ENCODE measurements around the gene C1QA. TPM values are rescaled to one million over a fixed set of nuclear protein-coding genes. Genes with fewer than 3 reads are reported as not detected.

The C1QA gene
- total RNA-seq, 1 experiment from 2014 or later: not detected

- H3K36me3 ChIP-seq (ENCODE audit: low read depth, low read length): no peaks in the 10 kb centered on the region
- H3K27ac ChIP-seq (ENCODE audit: low read length): no peak overlapping the region
- H3K9me2 ChIP-seq (replicated peaks; ENCODE audit: low read length): no peaks in the 10 kb centered on the region
- H3K4me2 ChIP-seq (ENCODE audit: low read length): no peak overlapping the region
- H3K9ac ChIP-seq (ENCODE audit: low read length): no peak overlapping the region
- POLR2A ChIA-PET (ENCODE audit: unreplicated experiment): no interaction called here
- no peak overlapping the region for H2AFZ ChIP-seq (ENCODE audit: low read length)
- no peaks in the 10 kb centered on the region for H3F3A ChIP-seq (ENCODE audit: low read length, unreplicated experiment)
- H3K79me2 ChIP-seq (ENCODE audit: low read length): no peaks in the 10 kb centered on the region
- peaks cover 38% of the 10 kb centered on the region for H3K27me3 ChIP-seq (ENCODE audit: low read length)
- CTCF ChIA-PET: no interaction called here
- DNase-seq (no peak), ATAC-seq (no peak)
- H3K4me3 ChIP-seq (ENCODE audit: low read length): no peak overlapping the region
- no peaks in the 10 kb centered on the region for H3K9me3 ChIP-seq (ENCODE audit: low read length)
- TF ChIP-seq EZH2 (IDR thresholded peaks at IDR 0.05; ENCODE audit: low read length, unreplicated experiment) (no peak), CTCF (conservative IDR thresholded peaks at IDR 0.05; ENCODE audit: low read depth, low read length) (no peak), EZH2phosphoT487 (IDR thresholded peaks at IDR 0.05; ENCODE audit: borderline replicate concordance, low read length) (no peak)
- no peaks in the 10 kb centered on the region for H3K4me1 ChIP-seq (ENCODE audit: insufficient read depth, low read length)
- intact Hi-C loops (cut with micrococcal nuclease): no loop called here
- no peaks in the 10 kb centered on the region for H4K20me1 ChIP-seq (ENCODE audit: low read length)
- BruUV-seq (replicated peaks): no TSS peak
Observed at GRCh38 chr1:22602060-22602740, 34.2 kb upstream of the C1QA start.

GRCh38 chr1:22606161-22606560 lies 30.3 kb upstream of the C1QA start:
- H3K79me2 ChIP-seq (ENCODE audit: low read length): no peaks in the 10 kb centered on the region
- no peak for TF ChIP-seq CTCF (conservative IDR thresholded peaks at IDR 0.05; ENCODE audit: low read depth, low read length)
- no peak for TF ChIP-seq EZH2 (IDR thresholded peaks at IDR 0.05; ENCODE audit: low read length, unreplicated experiment)
- no peak for TF ChIP-seq EZH2phosphoT487 (IDR thresholded peaks at IDR 0.05; ENCODE audit: borderline replicate concordance, low read length)
- no peak overlapping the region for H2AFZ ChIP-seq (ENCODE audit: low read length)
- H3K4me3 ChIP-seq (ENCODE audit: low read length): no peak overlapping the region
- no peak overlapping the region for H3K9ac ChIP-seq (ENCODE audit: low read length)
- H3K27ac ChIP-seq (ENCODE audit: low read length): no peak overlapping the region
- intact Hi-C loops (cut with micrococcal nuclease): no loop called here
- no peak for ATAC-seq
- POLR2A ChIA-PET (ENCODE audit: unreplicated experiment): no interaction called here
- no peaks in the 10 kb centered on the region for H3F3A ChIP-seq (ENCODE audit: low read length, unreplicated experiment)
- no peaks in the 10 kb centered on the region for H3K9me3 ChIP-seq (ENCODE audit: low read length)
- H3K9me2 ChIP-seq (replicated peaks; ENCODE audit: low read length): no peaks in the 10 kb centered on the region
- no peaks in the 10 kb centered on the region for H4K20me1 ChIP-seq (ENCODE audit: low read length)
- H3K4me2 ChIP-seq (ENCODE audit: low read length): no peak overlapping the region
- BruUV-seq (replicated peaks): no TSS peak
- DNase-seq: no peak
- peaks cover 50% of the 10 kb centered on the region for H3K27me3 ChIP-seq (ENCODE audit: low read length)
- H3K4me1 ChIP-seq (ENCODE audit: insufficient read depth, low read length): no peaks in the 10 kb centered on the region
- CTCF ChIA-PET: no interaction called here
- no peaks in the 10 kb centered on the region for H3K36me3 ChIP-seq (ENCODE audit: low read depth, low read length)

- TF ChIP-seq CTCF (conservative IDR thresholded peaks at IDR 0.05; ENCODE audit: low read depth, low read length) (no peak), EZH2 (IDR thresholded peaks at IDR 0.05; ENCODE audit: low read length, unreplicated experiment) (no peak), EZH2phosphoT487 (IDR thresholded peaks at IDR 0.05; ENCODE audit: borderline replicate concordance, low read length) (no peak)
- DNase-seq (no peak), ATAC-seq (no peak)
- POLR2A ChIA-PET (ENCODE audit: unreplicated experiment): no interaction called here
- CTCF ChIA-PET: no interaction called here
- H3K9me2 ChIP-seq (replicated peaks; ENCODE audit: low read length): no peaks in the 10 kb centered on the region
- no peak overlapping the region for H3K4me2 ChIP-seq (ENCODE audit: low read length)
- no peaks in the 10 kb centered on the region for H3K9me3 ChIP-seq (ENCODE audit: low read length)
- H3F3A ChIP-seq (ENCODE audit: low read length, unreplicated experiment): no peaks in the 10 kb centered on the region
- no peaks in the 10 kb centered on the region for H4K20me1 ChIP-seq (ENCODE audit: low read length)
- no peak overlapping the region for H2AFZ ChIP-seq (ENCODE audit: low read length)
- H3K36me3 ChIP-seq (ENCODE audit: low read depth, low read length): no peaks in the 10 kb centered on the region
- no peak overlapping the region for H3K9ac ChIP-seq (ENCODE audit: low read length)
- intact Hi-C loops (cut with micrococcal nuclease): no loop called here
- no peak overlapping the region for H3K27ac ChIP-seq (ENCODE audit: low read length)
- H3K79me2 ChIP-seq (ENCODE audit: low read length): no peaks in the 10 kb centered on the region
- H3K4me1 ChIP-seq (ENCODE audit: insufficient read depth, low read length): no peaks in the 10 kb centered on the region
- BruUV-seq (replicated peaks): no TSS peak
- H3K27me3 ChIP-seq (ENCODE audit: low read length): peaks cover 50% of the 10 kb centered on the region
- no peak overlapping the region for H3K4me3 ChIP-seq (ENCODE audit: low read length)
Observed at GRCh38 chr1:22607154-22607553, 29.3 kb upstream of the C1QA start.

Measured in PC-3 (cell line).